ENCODE measurements around the gene NCMAP.
A peak's percentile ranks its signal among the peaks of the same experiment; 100 is the strongest.
"Not testable (repeated sequence)": the region's sequence is repeated elsewhere in the genome, so short reads cannot be mapped to it uniquely, and the experiment has no call there.

NCMAP gene

DNA sequence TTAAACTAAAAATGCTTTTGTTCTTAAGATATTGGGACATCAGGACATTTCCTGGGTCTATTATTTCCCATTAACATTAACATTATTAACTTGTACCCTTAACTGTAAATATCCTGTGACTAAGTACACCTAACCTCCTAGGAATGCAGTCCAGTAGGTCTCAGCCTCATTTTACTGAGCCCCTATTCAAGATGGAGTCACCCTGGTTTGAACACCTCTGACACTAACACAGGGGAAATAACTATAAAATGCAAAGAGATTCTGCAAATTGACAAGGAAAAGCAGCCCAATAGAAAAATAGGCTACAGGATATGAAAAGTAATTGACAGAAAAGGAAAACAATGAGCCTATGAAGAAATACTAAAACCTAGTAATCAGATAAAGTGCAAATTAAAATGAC lies 11.6 kb upstream of the NCMAP start:
- TF ChIP-seq, protein P1, sequence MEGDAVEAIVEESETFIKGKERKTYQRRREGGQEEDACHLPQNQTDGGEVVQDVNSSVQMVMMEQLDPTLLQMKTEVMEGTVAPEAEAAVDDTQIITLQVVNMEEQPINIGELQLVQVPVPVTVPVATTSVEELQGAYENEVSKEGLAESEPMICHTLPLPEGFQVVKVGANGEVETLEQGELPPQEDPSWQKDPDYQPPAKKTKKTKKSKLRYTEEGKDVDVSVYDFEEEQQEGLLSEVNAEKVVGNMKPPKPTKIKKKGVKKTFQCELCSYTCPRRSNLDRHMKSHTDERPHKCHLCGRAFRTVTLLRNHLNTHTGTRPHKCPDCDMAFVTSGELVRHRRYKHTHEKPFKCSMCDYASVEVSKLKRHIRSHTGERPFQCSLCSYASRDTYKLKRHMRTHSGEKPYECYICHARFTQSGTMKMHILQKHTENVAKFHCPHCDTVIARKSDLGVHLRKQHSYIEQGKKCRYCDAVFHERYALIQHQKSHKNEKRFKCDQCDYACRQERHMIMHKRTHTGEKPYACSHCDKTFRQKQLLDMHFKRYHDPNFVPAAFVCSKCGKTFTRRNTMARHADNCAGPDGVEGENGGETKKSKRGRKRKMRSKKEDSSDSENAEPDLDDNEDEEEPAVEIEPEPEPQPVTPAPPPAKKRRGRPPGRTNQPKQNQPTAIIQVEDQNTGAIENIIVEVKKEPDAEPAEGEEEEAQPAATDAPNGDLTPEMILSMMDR (conservative IDR thresholded peaks at IDR 0.05; ENCODE audit: low read depth, low read length), result no peak
- DNase-seq (ENCODE audit: low read depth), result peak; percentile 9

DNA sequence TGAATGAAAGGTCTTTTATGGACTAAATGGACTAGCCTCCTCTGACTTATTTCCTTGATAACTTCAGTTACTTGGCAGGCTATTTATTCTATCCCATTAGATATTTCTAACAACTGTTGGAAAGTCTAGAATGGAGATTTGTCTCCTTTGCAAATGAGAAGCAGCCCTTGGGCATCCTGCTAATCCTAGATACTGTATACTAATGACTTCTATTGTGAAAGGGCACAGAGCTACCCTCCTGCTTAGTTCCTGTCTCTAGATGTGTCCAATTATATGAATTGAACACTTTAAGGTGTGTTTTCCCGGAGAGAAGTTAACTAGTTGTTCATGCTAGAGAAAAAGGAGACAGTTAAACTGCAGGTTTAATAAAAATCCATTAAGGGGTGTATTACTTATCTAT lies 10.2 kb upstream of the NCMAP start:
- no peak overlapping the region for H3K4me3 ChIP-seq (ENCODE audit: low read depth, low read length)
- TF ChIP-seq, protein P1 (conservative IDR thresholded peaks at IDR 0.05; ENCODE audit: low read depth, low read length), result no peak
- DNase-seq (ENCODE audit: low read depth), result no peak

More for the DNA sequence above, 11.6 kb upstream of the NCMAP start:
- no peak overlapping the region for H3K4me3 ChIP-seq (ENCODE audit: low read depth, low read length)

DNA sequence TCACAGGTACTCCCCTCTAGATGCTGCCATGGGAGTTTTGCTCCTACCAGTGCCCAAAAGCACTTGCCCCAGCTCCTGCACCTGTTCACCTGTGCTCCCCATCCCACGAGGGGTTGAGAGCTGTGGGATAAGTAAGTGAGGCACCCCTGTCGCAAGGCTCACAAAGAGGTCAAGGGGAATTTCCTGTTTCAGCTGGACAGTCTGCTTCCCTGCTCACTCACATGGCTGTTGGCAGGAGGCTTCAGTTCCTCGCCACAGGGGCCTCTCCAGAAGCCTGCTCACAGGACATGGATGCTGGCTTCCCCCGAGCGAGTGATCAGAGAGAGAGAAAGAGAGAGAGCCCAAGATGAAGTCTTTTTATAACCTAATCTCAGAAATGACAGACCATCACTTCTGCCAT lies 8.7 kb upstream of the NCMAP start:
- peak; percentile 53 for DNase-seq (ENCODE audit: low read depth)
- H3K4me3 ChIP-seq (ENCODE audit: low read depth, low read length), result no peak overlapping the region
- TF ChIP-seq, protein P1 (conservative IDR thresholded peaks at IDR 0.05; ENCODE audit: low read depth, low read length), result no peak

DNA sequence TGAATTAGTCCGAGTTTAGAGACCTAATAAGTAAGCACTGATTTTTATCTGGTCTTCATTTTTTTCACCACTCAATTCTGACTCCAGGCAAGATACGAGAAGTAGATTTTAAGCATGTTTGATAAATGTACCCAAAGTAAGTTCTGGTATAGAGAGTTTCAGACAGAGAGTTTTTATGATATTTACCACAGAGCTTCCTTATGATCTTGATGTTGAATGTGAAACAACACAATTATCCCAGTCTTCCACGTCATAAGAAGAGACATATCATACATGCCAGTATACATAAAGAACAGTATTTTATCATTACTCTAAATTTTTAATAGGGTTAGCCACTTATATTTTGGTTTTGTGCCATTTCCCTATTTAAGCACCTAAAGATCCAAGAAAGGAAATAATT lies 7.8 kb upstream of the NCMAP start:
- TF ChIP-seq, protein P1 (conservative IDR thresholded peaks at IDR 0.05; ENCODE audit: low read depth, low read length), result no peak

DNA sequence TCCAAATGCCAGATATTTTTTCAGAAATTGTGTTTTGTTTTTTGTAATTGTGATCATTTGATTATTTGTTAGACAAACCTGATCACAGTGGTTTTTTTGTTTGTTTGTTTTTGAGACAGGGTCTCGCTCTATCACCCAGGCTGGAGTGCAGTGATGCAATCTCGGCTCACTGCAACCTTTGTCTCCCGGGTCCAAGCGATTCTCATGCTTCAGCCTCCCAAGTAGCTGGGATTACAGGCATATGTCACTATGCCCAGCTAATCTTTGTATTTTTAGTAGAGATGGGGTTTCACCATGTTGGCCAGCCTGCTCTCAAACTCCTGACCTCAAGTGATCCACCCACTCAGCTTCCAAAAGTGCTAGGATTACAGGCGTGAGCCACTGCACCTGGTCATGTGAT lies 6.7 kb upstream of the NCMAP start:
- H3K4me3 ChIP-seq (ENCODE audit: low read depth, low read length); DNase-seq (ENCODE audit: low read depth): not testable (repeated sequence)

More for the DNA sequence above, 7.8 kb upstream of the NCMAP start:
- H3K4me3 ChIP-seq (ENCODE audit: low read depth, low read length), result no peak overlapping the region
- no peak for DNase-seq (ENCODE audit: low read depth)

DNA sequence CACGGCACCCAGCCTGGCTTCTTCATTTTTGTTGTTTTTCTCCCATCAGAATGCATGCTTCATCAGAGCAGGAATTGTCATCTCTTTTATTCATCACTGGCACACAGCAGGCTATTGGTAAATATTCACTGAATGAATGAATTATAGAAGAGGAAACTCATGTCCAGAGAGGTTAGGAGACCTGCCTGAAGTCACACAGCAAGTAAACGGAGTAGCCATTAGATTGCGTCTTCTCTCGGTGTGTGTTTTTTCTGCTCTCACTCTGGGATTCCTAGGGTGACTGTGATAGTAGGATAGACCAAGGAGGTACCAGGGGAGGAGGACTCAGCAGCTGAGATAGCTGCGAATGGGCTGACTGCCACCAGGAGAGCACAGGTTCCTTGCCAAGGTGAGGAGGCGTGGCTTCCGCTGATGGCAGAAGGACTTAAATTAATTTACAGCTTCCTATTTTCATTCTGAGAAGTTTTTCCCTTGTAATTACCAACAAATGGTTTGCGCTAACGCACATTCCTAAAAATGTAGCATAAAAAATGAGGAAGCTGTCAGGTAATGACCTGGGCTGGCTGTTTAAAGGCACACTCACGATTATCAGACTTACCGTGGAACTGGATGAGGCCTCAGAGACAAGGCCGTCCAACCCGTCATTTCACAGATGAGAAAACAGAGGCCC lies 4.5 kb upstream of the NCMAP start:
- H3K4me3 ChIP-seq (ENCODE audit: low read depth, low read length), result no peak overlapping the region
- no peak for DNase-seq (ENCODE audit: low read depth)

DNA sequence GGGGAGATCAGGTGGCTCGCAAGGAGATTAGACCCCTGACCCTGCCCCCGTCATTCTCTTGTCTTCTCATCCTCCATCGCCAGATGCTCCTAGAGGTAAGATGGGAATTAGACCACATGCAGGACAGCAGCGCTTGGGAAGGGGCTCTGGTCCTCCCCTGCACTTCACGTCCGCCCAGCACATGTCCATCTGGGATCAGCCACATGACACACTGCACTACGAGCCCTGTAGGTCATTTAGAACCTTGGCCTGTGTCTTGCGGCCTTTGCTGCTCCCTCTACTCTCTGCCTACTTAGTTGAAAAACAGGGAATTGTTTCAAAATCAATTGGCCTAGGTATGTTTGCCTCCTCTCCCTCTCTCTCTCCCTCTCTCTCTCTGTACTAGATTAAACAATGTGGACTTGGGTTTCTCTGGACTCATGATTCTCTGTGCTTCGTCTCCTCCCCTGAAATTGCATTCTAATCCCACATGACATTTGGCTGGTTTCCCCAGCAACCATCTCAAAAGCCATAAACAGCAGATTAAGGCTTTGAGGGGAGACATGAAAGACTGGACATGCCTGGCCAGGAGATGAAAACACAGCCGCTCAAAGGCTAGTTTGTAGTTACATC lies 3.8 kb upstream of the NCMAP start:
- peak; percentile 71 for DNase-seq (ENCODE audit: low read depth)
- TF ChIP-seq, protein P1 (conservative IDR thresholded peaks at IDR 0.05; ENCODE audit: low read depth, low read length), result no peak
- H3K4me3 ChIP-seq (ENCODE audit: low read depth, low read length), result no peak overlapping the region

More for the DNA sequence above, 4.5 kb upstream of the NCMAP start:
- TF ChIP-seq, protein P1 (conservative IDR thresholded peaks at IDR 0.05; ENCODE audit: low read depth, low read length), result no peak
